Measurements from ENCODE around the gene FAM184A.

DNA sequence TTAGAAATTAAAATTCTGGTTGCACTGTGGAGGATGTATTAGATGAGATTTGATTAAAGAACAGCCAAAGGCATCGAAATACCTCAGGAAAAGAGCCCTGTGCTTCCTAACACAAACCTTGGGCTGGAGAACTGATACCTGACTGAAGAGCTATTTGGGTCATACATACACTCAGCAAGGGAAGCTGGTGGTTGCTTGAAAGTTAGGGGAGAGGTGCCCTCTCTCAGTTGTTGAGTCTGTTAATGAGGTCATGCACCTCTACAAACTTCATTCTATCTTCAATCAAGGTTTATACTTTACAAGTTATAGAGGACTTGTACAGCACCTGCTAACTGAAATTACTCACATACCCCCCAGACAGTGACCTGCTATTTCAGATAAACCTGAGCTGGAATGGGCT lies 25.5 kb downstream of the FAM184A start:
- TF ChIP-seq, protein P1, sequence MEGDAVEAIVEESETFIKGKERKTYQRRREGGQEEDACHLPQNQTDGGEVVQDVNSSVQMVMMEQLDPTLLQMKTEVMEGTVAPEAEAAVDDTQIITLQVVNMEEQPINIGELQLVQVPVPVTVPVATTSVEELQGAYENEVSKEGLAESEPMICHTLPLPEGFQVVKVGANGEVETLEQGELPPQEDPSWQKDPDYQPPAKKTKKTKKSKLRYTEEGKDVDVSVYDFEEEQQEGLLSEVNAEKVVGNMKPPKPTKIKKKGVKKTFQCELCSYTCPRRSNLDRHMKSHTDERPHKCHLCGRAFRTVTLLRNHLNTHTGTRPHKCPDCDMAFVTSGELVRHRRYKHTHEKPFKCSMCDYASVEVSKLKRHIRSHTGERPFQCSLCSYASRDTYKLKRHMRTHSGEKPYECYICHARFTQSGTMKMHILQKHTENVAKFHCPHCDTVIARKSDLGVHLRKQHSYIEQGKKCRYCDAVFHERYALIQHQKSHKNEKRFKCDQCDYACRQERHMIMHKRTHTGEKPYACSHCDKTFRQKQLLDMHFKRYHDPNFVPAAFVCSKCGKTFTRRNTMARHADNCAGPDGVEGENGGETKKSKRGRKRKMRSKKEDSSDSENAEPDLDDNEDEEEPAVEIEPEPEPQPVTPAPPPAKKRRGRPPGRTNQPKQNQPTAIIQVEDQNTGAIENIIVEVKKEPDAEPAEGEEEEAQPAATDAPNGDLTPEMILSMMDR (IDR thresholded peaks at IDR 0.05; ENCODE audit: borderline replicate concordance, extremely low read depth, low read length, poor library complexity, severe bottlenecking), result no peak
- no peak for TF ChIP-seq EZH2 (IDR thresholded peaks at IDR 0.05; ENCODE audit: borderline replicate concordance, low read depth, low read length, severe bottlenecking)
